ENCODE data around the gene CNIH2. TPM values are rescaled to one million over a fixed set of nuclear protein-coding genes. Genes with fewer than 3 reads are reported as not detected.

The CNIH2 gene
- total and polyA plus RNA-seq, 2 of the 13 experiments (the other 11 are each of a cell fraction or from before 2014, with no cell fraction given) = 0.60 to 0.69 TPM

DNA sequence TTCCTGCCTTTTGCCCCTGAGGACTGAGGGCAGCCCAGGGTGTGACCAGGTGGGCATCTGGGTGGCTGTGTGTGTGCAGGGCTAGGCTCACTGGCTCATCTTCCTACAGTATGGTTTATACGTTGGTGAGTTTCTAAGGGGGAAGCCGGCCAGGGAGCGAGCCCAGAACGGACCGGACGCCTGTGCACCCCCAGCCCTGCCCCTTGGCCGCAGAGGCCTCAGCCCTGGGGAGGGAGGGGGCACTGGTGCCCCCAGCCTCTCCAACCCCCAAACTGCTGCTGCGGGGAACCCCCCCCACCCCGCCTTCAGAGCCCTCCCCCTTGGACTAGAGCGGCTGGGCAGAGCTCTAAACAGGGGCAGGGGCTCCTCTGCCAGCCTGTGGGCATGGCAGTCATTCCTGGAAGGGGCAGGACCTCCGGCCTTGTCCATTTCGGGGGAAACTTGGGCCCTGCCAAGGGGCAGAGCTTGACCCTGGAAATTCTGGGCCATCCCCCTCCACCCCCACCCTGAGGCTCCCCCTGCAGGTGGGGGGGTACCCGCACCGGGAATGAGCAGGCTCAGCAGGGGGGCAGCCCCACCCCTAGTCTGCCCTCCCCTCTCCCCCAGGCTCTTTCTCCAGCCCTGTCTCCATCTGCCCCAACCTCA, 5.6 kb downstream of the CNIH2 start:
- intact Hi-C loops (cut with micrococcal nuclease; ENCODE audit: unreplicated experiment) = no loop called here
- DNase-seq (ENCODE audit: low spot score) (no peak), ATAC-seq (no peak), FAIRE-seq (no peak)
- Histone ChIP-seq H3K79me2 (ENCODE audit: insufficient read depth, low read length) (peaks cover 29% of the 10 kb centered on the region), H3K27me3 (ENCODE audit: control insufficient read depth in 1 of 2, insufficient read depth in 2 of 2, low read length in 2 of 2) (peaks cover 3 to 9% of the 10 kb centered on the region in 2 experiments; a peak in 3 of 5 replicates), H2AFZ (ENCODE audit: low read length) (no peak overlapping the region), H3K4me2 (ENCODE audit: low read depth, low read length) (no peak overlapping the region), H3K9ac (ENCODE audit: insufficient read depth, low read depth, low read length) (no peak overlapping the region), H3K27ac (ENCODE audit: extremely low read length, insufficient read depth, low read length) (no peak overlapping the region), H3K4me1 (ENCODE audit: insufficient read depth, low read length) (peaks cover 62% of the 10 kb centered on the region), H3K9me3 (ENCODE audit: low read length) (no peaks in the 10 kb centered on the region), H3K36me3 (replicated peaks in 1 of 2; ENCODE audit: control insufficient read depth in 1 of 2, insufficient read depth in 2 of 2, low read length in 2 of 2) (peaks cover 5 to 23% of the 10 kb centered on the region in 2 experiments; a peak in 4 of 5 replicates), H4K20me1 (ENCODE audit: insufficient read depth, low read length) (peaks cover 4% of the 10 kb centered on the region), H3K4me3 (replicated peaks in 1 of 3; ENCODE audit: insufficient read depth in 1 of 3, low read depth in 2 of 3, low read length in 3 of 3) (no peak overlapping the region)
- ChIA-PET CTCF (ENCODE audit: low intra/inter-chr PET ratio, low total read pairs) (interaction anchor here (1.8 kb wide), 1 partner anchor 44 kb away, joined by 8 read pairs; no protein-coding TSS in a partner anchor), POLR2A (interaction anchor here (1.0 to 1.3 kb wide), 2 partner anchors 29 kb away, joined by 3 to 9 read pairs; no protein-coding TSS in a partner anchor)
- in situ Hi-C loops (cut with HindIII; ENCODE audit: extremely low pct_ligation_motif_present, low pct_unique_long_range_greater_than_20kb) = no loop called here
- 100% methylated on average over 1 of the region's 14 CpGs for WGBS (ENCODE audit: low lambda C conversion rate)
- no TSS peak for BruUV-seq (replicated peaks)
- TF ChIP-seq MIXL1 (CRISPR knock-in tag; IDR thresholded peaks at IDR 0.05) (no peak), RBFOX2 (IDR thresholded peaks at IDR 0.05; ENCODE audit: low read depth, low read length) (peak; percentile 65), AGO2 (optimal IDR thresholded peaks at IDR 0.05; ENCODE audit: low read depth, low read length) (peak; percentile 24), ZNF33B (CRISPR knock-in tag; IDR thresholded peaks at IDR 0.05) (no peak)

GRCh38 chr11:66284526-66285078, 6.6 kb downstream of the CNIH2 start:
- Histone ChIP-seq H3K36me3 (replicated peaks in 1 of 2; ENCODE audit: control insufficient read depth in 1 of 2, insufficient read depth in 2 of 2, low read length in 2 of 2) (peaks cover 5 to 23% of the 10 kb centered on the region in 2 experiments; a peak in 4 of 5 replicates), H2AFZ (ENCODE audit: low read length) (no peak overlapping the region), H3K4me2 (ENCODE audit: low read depth, low read length) (no peak overlapping the region), H4K20me1 (ENCODE audit: insufficient read depth, low read length) (peaks cover 4% of the 10 kb centered on the region), H3K4me1 (ENCODE audit: insufficient read depth, low read length) (peaks cover 54% of the 10 kb centered on the region), H3K27ac (ENCODE audit: extremely low read length, insufficient read depth, low read length) (no peak overlapping the region), H3K27me3 (ENCODE audit: control insufficient read depth in 1 of 2, insufficient read depth in 2 of 2, low read length in 2 of 2) (peaks cover 0 to 2% of the 10 kb centered on the region in 2 experiments; a peak in 3 of 5 replicates), H3K9ac (ENCODE audit: insufficient read depth, low read depth, low read length) (no peak overlapping the region), H3K9me3 (ENCODE audit: low read length) (no peaks in the 10 kb centered on the region), H3K79me2 (ENCODE audit: insufficient read depth, low read length) (peaks cover 29% of the 10 kb centered on the region), H3K4me3 (replicated peaks in 1 of 3; ENCODE audit: insufficient read depth in 1 of 3, low read depth in 2 of 3, low read length in 3 of 3) (no peak overlapping the region)
- in situ Hi-C loops (cut with HindIII; ENCODE audit: extremely low pct_ligation_motif_present, low pct_unique_long_range_greater_than_20kb) (no loop called here), intact Hi-C loops (cut with micrococcal nuclease; ENCODE audit: unreplicated experiment) (no loop called here)
- no peak for ATAC-seq
- 98% methylated on average over 16 of the region's 16 CpGs for WGBS (ENCODE audit: low lambda C conversion rate)
- ChIA-PET POLR2A (interaction anchor here (1.0 kb wide), 1 partner anchor 28 kb away, joined by 3 read pairs; no protein-coding TSS in a partner anchor), CTCF (ENCODE audit: low intra/inter-chr PET ratio, low total read pairs) (no interaction called here)
- BruUV-seq (replicated peaks) = no TSS peak
- FAIRE-seq = no peak
- no peak for DNase-seq (ENCODE audit: low spot score)
- TF ChIP-seq ZNF274 (CRISPR knock-in tag; IDR thresholded peaks at IDR 0.05) = no peak
- TF ChIP-seq XRCC5 (optimal IDR thresholded peaks at IDR 0.05; ENCODE audit: low read length) = no peak
- no peak for TF ChIP-seq TCF7 (IDR thresholded peaks at IDR 0.05; ENCODE audit: low read depth)
- TF ChIP-seq, protein P1, sequence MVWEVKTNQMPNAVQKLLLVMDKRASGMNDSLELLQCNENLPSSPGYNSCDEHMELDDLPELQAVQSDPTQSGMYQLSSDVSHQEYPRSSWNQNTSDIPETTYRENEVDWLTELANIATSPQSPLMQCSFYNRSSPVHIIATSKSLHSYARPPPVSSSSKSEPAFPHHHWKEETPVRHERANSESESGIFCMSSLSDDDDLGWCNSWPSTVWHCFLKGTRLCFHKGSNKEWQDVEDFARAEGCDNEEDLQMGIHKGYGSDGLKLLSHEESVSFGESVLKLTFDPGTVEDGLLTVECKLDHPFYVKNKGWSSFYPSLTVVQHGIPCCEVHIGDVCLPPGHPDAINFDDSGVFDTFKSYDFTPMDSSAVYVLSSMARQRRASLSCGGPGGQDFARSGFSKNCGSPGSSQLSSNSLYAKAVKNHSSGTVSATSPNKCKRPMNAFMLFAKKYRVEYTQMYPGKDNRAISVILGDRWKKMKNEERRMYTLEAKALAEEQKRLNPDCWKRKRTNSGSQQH (CRISPR knock-in tag; IDR thresholded peaks at IDR 0.05; ENCODE audit: low read depth) = no peak
- no peak for TF ChIP-seq ZNF616 (CRISPR knock-in tag; IDR thresholded peaks at IDR 0.05; ENCODE audit: low read depth)
- TF ChIP-seq, protein P2, sequence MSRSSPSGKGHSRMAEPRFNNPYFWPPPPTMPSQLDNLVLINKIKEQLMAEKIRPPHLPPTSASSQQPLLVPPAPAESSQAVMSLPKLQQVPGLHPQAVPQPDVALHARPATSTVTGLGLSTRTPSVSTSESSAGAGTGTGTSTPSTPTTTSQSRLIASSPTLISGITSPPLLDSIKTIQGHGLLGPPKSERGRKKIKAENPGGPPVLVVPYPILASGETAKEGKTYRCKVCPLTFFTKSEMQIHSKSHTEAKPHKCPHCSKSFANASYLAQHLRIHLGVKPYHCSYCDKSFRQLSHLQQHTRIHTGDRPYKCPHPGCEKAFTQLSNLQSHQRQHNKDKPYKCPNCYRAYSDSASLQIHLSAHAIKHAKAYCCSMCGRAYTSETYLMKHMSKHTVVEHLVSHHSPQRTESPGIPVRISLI (CRISPR knock-in tag; IDR thresholded peaks at IDR 0.05; ENCODE audit: borderline replicate concordance) = no peak
- TF ChIP-seq, protein P3, sequence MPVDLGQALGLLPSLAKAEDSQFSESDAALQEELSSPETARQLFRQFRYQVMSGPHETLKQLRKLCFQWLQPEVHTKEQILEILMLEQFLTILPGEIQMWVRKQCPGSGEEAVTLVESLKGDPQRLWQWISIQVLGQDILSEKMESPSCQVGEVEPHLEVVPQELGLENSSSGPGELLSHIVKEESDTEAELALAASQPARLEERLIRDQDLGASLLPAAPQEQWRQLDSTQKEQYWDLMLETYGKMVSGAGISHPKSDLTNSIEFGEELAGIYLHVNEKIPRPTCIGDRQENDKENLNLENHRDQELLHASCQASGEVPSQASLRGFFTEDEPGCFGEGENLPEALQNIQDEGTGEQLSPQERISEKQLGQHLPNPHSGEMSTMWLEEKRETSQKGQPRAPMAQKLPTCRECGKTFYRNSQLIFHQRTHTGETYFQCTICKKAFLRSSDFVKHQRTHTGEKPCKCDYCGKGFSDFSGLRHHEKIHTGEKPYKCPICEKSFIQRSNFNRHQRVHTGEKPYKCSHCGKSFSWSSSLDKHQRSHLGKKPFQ (CRISPR knock-in tag; IDR thresholded peaks at IDR 0.05; ENCODE audit: insufficient replicate concordance) = no peak
- no peak for TF ChIP-seq ZNF7 (CRISPR knock-in tag; IDR thresholded peaks at IDR 0.05)
- no peak for TF ChIP-seq AHR (CRISPR knock-in tag; IDR thresholded peaks at IDR 0.05)
- no peak for TF ChIP-seq ETV6 (CRISPR knock-in tag; conservative IDR thresholded peaks at IDR 0.05)

Data from HepG2 (cell line).